IMR-90 (cell line): ENCODE data around the gene TMEM219. TPM values are rescaled to one million over a fixed set of nuclear protein-coding genes. Genes with fewer than 3 reads are reported as not detected.

Source experiments
- ATAC-seq: fragments of 200-7000 bp; cut with Tn5 transposase; 2 replicates; pipeline ENCODE4 v1.9.1; 2020; ENCODE audit warnings: low read depth, mild to moderate bottlenecking, moderate library complexity
- BruUV-seq: library from RNA; stranded (reverse); fragments of 400-500 nt; replicated peaks from 2 replicates; lab custom pipeline; 2021; lab: Mats Ljungman, UMichigan
- CTCF ChIA-PET: fragments of 300-600 bp; formaldehyde crosslinking; extraction: SDS; loops from one replicate; lab custom pipeline; 2021; ENCODE audit warnings: antibody characterized with exemption; lab: Yijun Ruan, JAX
- POLR2A ChIA-PET: fragments of 300-600 bp; sonication (Branson Sonifier 250); formaldehyde crosslinking; loops from one replicate; lab custom pipeline; 2022; ENCODE audit warnings: antibody characterized with exemption; ENCODE audit not compliant: unreplicated experiment; lab: Charles Lee
- DNase-seq: peaks from one replicate; pipeline ENCODE4 v3.0.0; 2013
- H2AFZ ChIP-seq: replicated peaks from 2 replicates; pipeline ENCODE3; 2013; ENCODE audit warnings: low read length, mild to moderate bottlenecking; ENCODE audit not compliant: poor library complexity
- H2AK5ac ChIP-seq: 2 replicates; pipeline ENCODE4 v1.6.1; 2013; ENCODE audit warnings: low read depth, low read length, inconsistent platforms
- H2AK9ac ChIP-seq: replicated peaks from 2 replicates; pipeline ENCODE3; 2013; ENCODE audit warnings: mild to moderate bottlenecking, low read depth, low read length, moderate library complexity; ENCODE audit not compliant: poor library complexity
- H2BK120ac ChIP-seq: 2 replicates; pipeline ENCODE4 v1.6.1; 2013; ENCODE audit warnings: low read depth, low read length, inconsistent platforms
- H2BK15ac ChIP-seq: 3 replicates; pipeline ENCODE4 v1.6.1; 2013; ENCODE audit warnings: low read depth, low read length, inconsistent platforms
- H2BK20ac ChIP-seq: 2 replicates; pipeline ENCODE4 v1.6.1; 2013; ENCODE audit warnings: low read depth, mild to moderate bottlenecking, inconsistent platforms, low read length, moderate library complexity
- H2BK5ac ChIP-seq: 2 replicates; pipeline ENCODE4 v1.6.1; 2013; ENCODE audit warnings: mild to moderate bottlenecking, low read depth, low read length, inconsistent platforms; ENCODE audit not compliant: poor library complexity, severe bottlenecking
- H3K14ac ChIP-seq: replicated peaks from 2 replicates; pipeline ENCODE4 v1.6.1; 2013; ENCODE audit warnings: low read depth, low read length, inconsistent platforms
- H3K18ac ChIP-seq: 2 replicates; pipeline ENCODE4 v1.6.1; 2013; ENCODE audit warnings: low read depth, low read length, control low read depth
- H3K23ac ChIP-seq: 2 replicates; pipeline ENCODE4 v1.6.1; 2013; ENCODE audit warnings: low read depth, low read length, inconsistent platforms
- H3K27ac ChIP-seq: 2 replicates; pipeline ENCODE4 v1.5.1; 2013; ENCODE audit warnings: mild to moderate bottlenecking, control low read depth, low read length; ENCODE audit not compliant: insufficient read depth
- H3K27me3 ChIP-seq: 2 replicates; pipeline ENCODE4 v1.6.1; 2013; ENCODE audit warnings: low read length; ENCODE audit not compliant: control insufficient read depth, insufficient read depth
- H3K36me3 ChIP-seq: 2 replicates; pipeline ENCODE4 v1.6.1; 2013; ENCODE audit warnings: low read length, mixed read lengths; ENCODE audit not compliant: control insufficient read depth, insufficient read depth
- H3K4ac ChIP-seq: 2 replicates; pipeline ENCODE4 v1.6.1; 2013; ENCODE audit warnings: low read depth, low read length, inconsistent platforms
- H3K4me1 ChIP-seq: 2 replicates; pipeline ENCODE4 v1.6.1; 2013; ENCODE audit warnings: low read length, mixed read lengths; ENCODE audit not compliant: control insufficient read depth, insufficient read depth
- H3K4me2 ChIP-seq: 2 replicates; pipeline ENCODE4 v1.6.1; 2013; ENCODE audit warnings: low read depth, mild to moderate bottlenecking, control low read depth, low read length, moderate library complexity
- H3K4me3 ChIP-seq: 2 replicates; pipeline ENCODE4 v1.5.1; 2013; ENCODE audit warnings: low read depth, mild to moderate bottlenecking, control low read depth, low read length, moderate library complexity; ENCODE audit not compliant: insufficient read depth
- H3K56ac ChIP-seq: 2 replicates; pipeline ENCODE4 v1.6.1; 2013; ENCODE audit warnings: low read length, inconsistent platforms; ENCODE audit not compliant: insufficient read depth; ENCODE audit errors: extremely low read depth
- H3K79me1 ChIP-seq, 2 experiments: 2 replicates each; pipeline ENCODE4 v1.6.1; 2013; ENCODE audit warnings: low read length in 2 of 2, inconsistent platforms in 1 of 2, low read depth in 1 of 2
- H3K9ac ChIP-seq: 2 replicates; pipeline ENCODE4 v1.6.1; 2013; ENCODE audit warnings: low read depth, low read length, control low read depth
- H3K9me1 ChIP-seq: 2 replicates; pipeline ENCODE4 v1.6.1; 2013; ENCODE audit warnings: low read length, inconsistent platforms; ENCODE audit not compliant: insufficient read depth
- H3K9me3 ChIP-seq: 2 replicates; pipeline ENCODE4 v1.6.1; 2013; ENCODE audit warnings: low read length; ENCODE audit not compliant: control insufficient read depth, insufficient read depth
- H4K20me1 ChIP-seq: 2 replicates; pipeline ENCODE4 v1.6.1; 2013; ENCODE audit warnings: low read length, inconsistent platforms; ENCODE audit not compliant: insufficient read depth
- H4K5ac ChIP-seq: 2 replicates; pipeline ENCODE4 v1.6.1; 2013; ENCODE audit warnings: mild to moderate bottlenecking, low read depth, low read length, control low read depth
- H4K8ac ChIP-seq, 2 experiments: 2 replicates each; pipeline ENCODE4 v1.6.1; 2013; ENCODE audit warnings: low read depth in 2 of 2, low read length in 2 of 2, control low read depth in 1 of 2, inconsistent platforms in 1 of 2
- H4K91ac ChIP-seq: 2 replicates; pipeline ENCODE4 v1.6.1; 2013; ENCODE audit warnings: low read depth, low read length, inconsistent platforms; ENCODE audit not compliant: insufficient read depth
- CEBPB ChIP-seq: IDR thresholded peaks from 2 replicates; pipeline ENCODE4 v1.6.1; 2012; ENCODE audit warnings: low read depth, low read length, improper control_type of control experiment
- CTCF ChIP-seq: conservative IDR thresholded peaks from 2 replicates; pipeline ENCODE4 v1.5.1; 2012; ENCODE audit warnings: mild to moderate bottlenecking, low read depth, low read length, improper control_type of control experiment
- FOS ChIP-seq: fragments of 150-350 bp; IDR thresholded peaks from 2 replicates; pipeline ENCODE4 v1.6.1; 2016; ENCODE audit warnings: low read depth, low read length
- MAFK ChIP-seq: IDR thresholded peaks from 2 replicates; pipeline ENCODE4 v1.6.1; 2012; ENCODE audit warnings: low read depth, low read length, improper control_type of control experiment
- MAZ ChIP-seq: IDR thresholded peaks from 2 replicates; pipeline ENCODE4 v1.6.1; 2012; ENCODE audit warnings: low read depth, mild to moderate bottlenecking, low read length, improper control_type of control experiment, moderate library complexity, borderline replicate concordance
- MXI1 ChIP-seq: IDR thresholded peaks from 2 replicates; pipeline ENCODE4 v1.6.1; 2012; ENCODE audit warnings: low read depth, mild to moderate bottlenecking, low read length, moderate library complexity, borderline replicate concordance
- NFE2L2 ChIP-seq: fragments of 150-350 bp; IDR thresholded peaks from 2 replicates; pipeline ENCODE4 v1.6.1; 2016; ENCODE audit warnings: low read depth, mild to moderate bottlenecking, low read length
- POLR2A ChIP-seq: IDR thresholded peaks from 2 replicates; pipeline ENCODE4 v1.6.1; 2012; ENCODE audit warnings: mild to moderate bottlenecking, low read depth, low read length
- RAD21 ChIP-seq: IDR thresholded peaks from 2 replicates; pipeline ENCODE4 v1.6.1; 2012; ENCODE audit warnings: low read length, improper control_type of control experiment
- RFX5 ChIP-seq: IDR thresholded peaks from 2 replicates; pipeline ENCODE4 v1.8.0; 2012; ENCODE audit warnings: low read depth, mild to moderate bottlenecking, low read length, moderate library complexity
- WGBS, 2 experiments: methylation state at CpG; one replicate each; pipeline versions ENCODE4 v1.1.5 to v1.1.7; 2013; ENCODE audit warnings: missing lambda C conversion rate in 2 of 2; ENCODE audit not compliant: insufficient read length in 1 of 2; ENCODE audit errors: extremely low coverage in 2 of 2; 5-methylcytosine and 5-hydroxymethylcytosine counted together
- dilution Hi-C: fragments of 300-500 bp; cut with HindIII; formaldehyde crosslinking; loops from one replicate; pipeline ENCODE4 v1.14.3; 2018; ENCODE audit warnings: low sequenced_read_pairs; ENCODE audit not compliant: unreplicated experiment
- in situ Hi-C: fragments of 300-500 bp; cut with MboI; formaldehyde crosslinking; loops from 3 replicates; pipeline ENCODE4 v1.14.3; 2019; ENCODE audit warnings: low sequenced_read_pairs, inconsistent platforms, mixed read lengths
- intact Hi-C: fragments of 100-400 bp; cut with micrococcal nuclease; formaldehyde crosslinking; loops from 2 replicates; pipeline ENCODE4 v1.10.0; 2022
- polyA plus RNA-seq, 3 experiments: library from polyadenylated mRNA; depleted of rRNA; stranded (reverse); fragments of >200 nt; gene quantifications; 2 replicates each; pipeline ENCODE4 v1.2.3, GENCODE V29; 2012; ENCODE audit warnings: low replicate concordance in 1 of 3
- total RNA-seq: library from RNA; depleted of rRNA; stranded (reverse); fragments of >200 nt; gene quantifications from 2 replicates; pipeline ENCODE4 v1.2.3, GENCODE V29; 2012
- TF ChIP-seq, protein P1 (sequence below): fragments of 150-350 bp; IDR thresholded peaks from 2 replicates; pipeline ENCODE4 v1.6.1; 2016; ENCODE audit warnings: low read depth, mild to moderate bottlenecking, low read length, moderate library complexity, borderline replicate concordance

TMEM219 gene
- total and polyA plus RNA-seq, 2 of the 4 experiments (the other 2 are of a cell fraction) = 47.0 to 95.3 TPM

GRCh38 chr16:29986931-29987330, 25.1 kb downstream of the TMEM219 start:
- Histone ChIP-seq H3K79me1 (peaks cover 0 to 9% of the 10 kb centered on the region in 2 experiments; a peak in 1 of 4 replicates), H4K20me1 (no peaks in the 10 kb centered on the region; the same call in 1 of the 2 replicates), H3K4ac (no peak overlapping the region), H3K9me3 (no peaks in the 10 kb centered on the region), H2BK5ac (no peak overlapping the region), H3K4me2 (no peak overlapping the region), H3K27me3 (no peaks in the 10 kb centered on the region), H3K9ac (no peak overlapping the region), H3K9me1 (no peaks in the 10 kb centered on the region), H3K36me3 (peaks cover 76% of the 10 kb centered on the region), H2AFZ (peak overlapping the region; percentile 33), H2AK5ac (no peak overlapping the region), H3K18ac (no peak overlapping the region), H3K14ac (no peak overlapping the region), H4K5ac (no peak overlapping the region), H4K91ac (no peak overlapping the region), H2BK120ac (no peak overlapping the region), H3K4me3 (no peak overlapping the region), H3K4me1 (no peaks in the 10 kb centered on the region), H3K56ac (no peak overlapping the region), H2AK9ac (no peak overlapping the region), H2BK15ac (no peak overlapping the region), H3K27ac (no peak overlapping the region), H4K8ac (no peak overlapping the region), H3K23ac (no peak overlapping the region), H2BK20ac (no peak overlapping the region)
- WGBS, 2 experiments = no CpG with 5 or more reads among the region's 5 CpGs
- in situ Hi-C loops = no loop called here
- ChIA-PET CTCF (no interaction called here), POLR2A (no interaction called here)
- DNase-seq (no peak), ATAC-seq (no peak)
- dilution Hi-C loops = no loop called here
- BruUV-seq = no TSS peak
- TF ChIP-seq MXI1 = no peak
- TF ChIP-seq POLR2A = no peak
- TF ChIP-seq FOS = no peak
- no peak for TF ChIP-seq NFE2L2
- TF ChIP-seq MAZ = no peak
- no peak for TF ChIP-seq RFX5
- TF ChIP-seq RAD21 = no peak
- TF ChIP-seq MAFK = no peak
- TF ChIP-seq CEBPB = no peak
- TF ChIP-seq CTCF = no peak
- TF ChIP-seq, protein P1, sequence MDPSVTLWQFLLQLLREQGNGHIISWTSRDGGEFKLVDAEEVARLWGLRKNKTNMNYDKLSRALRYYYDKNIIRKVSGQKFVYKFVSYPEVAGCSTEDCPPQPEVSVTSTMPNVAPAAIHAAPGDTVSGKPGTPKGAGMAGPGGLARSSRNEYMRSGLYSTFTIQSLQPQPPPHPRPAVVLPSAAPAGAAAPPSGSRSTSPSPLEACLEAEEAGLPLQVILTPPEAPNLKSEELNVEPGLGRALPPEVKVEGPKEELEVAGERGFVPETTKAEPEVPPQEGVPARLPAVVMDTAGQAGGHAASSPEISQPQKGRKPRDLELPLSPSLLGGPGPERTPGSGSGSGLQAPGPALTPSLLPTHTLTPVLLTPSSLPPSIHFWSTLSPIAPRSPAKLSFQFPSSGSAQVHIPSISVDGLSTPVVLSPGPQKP = no peak
- intact Hi-C loops = no loop called here
